Caco-2 (cell line): ENCODE data around the gene ZNF747. TPM values are rescaled to one million over a fixed set of nuclear protein-coding genes. Genes with fewer than 3 reads are reported as not detected.

ENCODE experiments used
- BruUV-seq: library from RNA; stranded (reverse); fragments of 400-500 nt; replicated peaks from 2 replicates; lab custom pipeline; 2021; lab: Mats Ljungman, UMichigan
- CTCF ChIA-PET: fragments of 300-600 bp; sonication (Branson Sonifier 250); formaldehyde crosslinking; loops from one replicate; lab custom pipeline; 2022; ENCODE audit warnings: antibody characterized with exemption; lab: Charles Lee
- POLR2A ChIA-PET: fragments of 300-600 bp; sonication (Branson Sonifier 250); formaldehyde crosslinking; loops from one replicate; lab custom pipeline; 2022; ENCODE audit warnings: antibody characterized with exemption; lab: Charles Lee
- DNase-seq, 2 experiments: peaks; one replicate each; pipeline versions ENCODE4 v3.0.0 to v3.0.0-alpha.2; 2020 to 2022
- H3K27me3 ChIP-seq: replicated peaks from 2 replicates; pipeline ENCODE4 v1.6.0; 2011; ENCODE audit warnings: low read length; ENCODE audit not compliant: control insufficient read depth, insufficient read depth
- H3K36me3 ChIP-seq: 2 replicates; pipeline ENCODE4 v1.5.1; 2011; ENCODE audit warnings: low read length; ENCODE audit not compliant: control insufficient read depth, insufficient read depth
- H3K4me1 ChIP-seq: fragments of 250-450 bp; sonication (Bioruptor Pico); 2 replicates; pipeline ENCODE4 v1.5.1; 2020; ENCODE audit warnings: mild to moderate bottlenecking
- H3K4me3 ChIP-seq: 2 replicates; pipeline ENCODE4 v1.5.1; 2011; ENCODE audit warnings: low read depth, mild to moderate bottlenecking, control low read depth, low read length
- H3K9me3 ChIP-seq: fragments of 250-450 bp; sonication (Bioruptor Pico); 2 replicates; pipeline ENCODE4 v1.5.1; 2020; ENCODE audit warnings: mild to moderate bottlenecking, moderate library complexity
- H3K27ac Mint-ChIP-seq: one replicate; pipeline ENCODE4 v1.8.0; 2022; ENCODE audit warnings: mixed read lengths; ENCODE audit not compliant: unreplicated experiment
- H3K27me3 Mint-ChIP-seq: one replicate; pipeline ENCODE4 v1.8.0; 2022; ENCODE audit warnings: mixed read lengths; ENCODE audit not compliant: insufficient read depth, unreplicated experiment
- H3K36me3 Mint-ChIP-seq: one replicate; pipeline ENCODE4 v1.8.0; 2022; ENCODE audit warnings: mild to moderate bottlenecking, mixed read lengths; ENCODE audit not compliant: insufficient read depth, unreplicated experiment
- H3K4me1 Mint-ChIP-seq: one replicate; pipeline ENCODE4 v1.8.0; 2022; ENCODE audit warnings: low read depth, mixed read lengths; ENCODE audit not compliant: unreplicated experiment
- H3K4me3 Mint-ChIP-seq: one replicate; pipeline ENCODE4 v1.8.0; 2022; ENCODE audit warnings: mild to moderate bottlenecking, moderate library complexity, mixed read lengths; ENCODE audit not compliant: unreplicated experiment
- H3K9me3 Mint-ChIP-seq: one replicate; pipeline ENCODE4 v1.8.0; 2022; ENCODE audit warnings: mixed read lengths; ENCODE audit not compliant: unreplicated experiment
- CTCF ChIP-seq, 2 experiments: fragments of 200-600 bp in 1 of 2; IDR thresholded peaks; 1 replicate in 1 of 2; 2 replicates in 1 of 2; pipeline versions ENCODE4 v1.5.1 to v1.8.0; 2011 to 2022; ENCODE audit warnings: antibody characterized with exemption in 1 of 2, control low read depth in 1 of 2, inconsistent platforms in 1 of 2, low read depth in 1 of 2, low read length in 1 of 2, mild to moderate bottlenecking in 1 of 2, moderate library complexity in 1 of 2; ENCODE audit not compliant: insufficient read depth in 1 of 2, severe bottlenecking in 1 of 2, unreplicated experiment in 1 of 2
- intact Hi-C: fragments of 100-400 bp; cut with micrococcal nuclease; formaldehyde crosslinking; loops from one replicate; pipeline ENCODE4 v1.10.0; 2022; ENCODE audit not compliant: unreplicated experiment
- total RNA-seq: library from RNA; stranded (reverse); gene quantifications from 2 replicates; pipeline ENCODE4 v1.2.3, GENCODE V29; 2022

The ZNF747 gene
- total RNA-seq, 1 experiment from 2014 or later: 8.1 TPM

- peak; percentile 79 to 86 for DNase-seq
- H3K27me3 Mint-ChIP-seq: no peaks in the 10 kb centered on the region
- H3K9me3 Mint-ChIP-seq: no peaks in the 10 kb centered on the region
- H3K36me3 ChIP-seq: no peaks in the 10 kb centered on the region; the same call in 1 of the 2 replicates
- H3K4me1 Mint-ChIP-seq: no peaks in the 10 kb centered on the region
- TF ChIP-seq CTCF (IDR thresholded peaks at IDR 0.05; ENCODE audit: insufficient read depth in 1 of 2, low read depth in 1 of 2, low read length in 1 of 2, severe bottlenecking in 1 of 2, unreplicated experiment in 1 of 2): peak; percentile 34 to 91
- intact Hi-C loops: loop anchor here (1.0 to 2.0 kb wide), 5 partner anchors 23 to 105 kb away; partner anchors contain the start of genes DCTPP1 and ZNF764
- H3K27ac Mint-ChIP-seq: peak overlapping the region; percentile 91
- peaks cover 12% of the 10 kb centered on the region for H3K36me3 Mint-ChIP-seq
- ChIA-PET POLR2A (interaction anchor here (0.6 to 2.5 kb wide), 12 partner anchors 9 to 118 kb away, joined by 3 to 26 read pairs (median 6); partner anchors contain the start of genes DCTPP1, PRR14, ZNF688 and ZNF764), CTCF (interaction anchor here (0.7 to 3.0 kb wide), 14 partner anchors 9 to 165 kb away, joined by 4 to 43 read pairs (median 6); partner anchors contain the start of genes DCTPP1, PRR14, ZNF688 and ZNF689)
- H3K4me1 ChIP-seq: peaks cover 5% of the 10 kb centered on the region; the same call in 1 of the 2 replicates
- no peaks in the 10 kb centered on the region for H3K27me3 ChIP-seq
- peak overlapping the region; percentile 80 for H3K4me3 ChIP-seq
- H3K4me3 Mint-ChIP-seq: peak overlapping the region; percentile 87
- no peaks in the 10 kb centered on the region for H3K9me3 ChIP-seq
- no TSS peak for BruUV-seq
Observed at GRCh38 chr16:30535777-30536190, 1.1 kb upstream of the ZNF747 start.

DNA sequence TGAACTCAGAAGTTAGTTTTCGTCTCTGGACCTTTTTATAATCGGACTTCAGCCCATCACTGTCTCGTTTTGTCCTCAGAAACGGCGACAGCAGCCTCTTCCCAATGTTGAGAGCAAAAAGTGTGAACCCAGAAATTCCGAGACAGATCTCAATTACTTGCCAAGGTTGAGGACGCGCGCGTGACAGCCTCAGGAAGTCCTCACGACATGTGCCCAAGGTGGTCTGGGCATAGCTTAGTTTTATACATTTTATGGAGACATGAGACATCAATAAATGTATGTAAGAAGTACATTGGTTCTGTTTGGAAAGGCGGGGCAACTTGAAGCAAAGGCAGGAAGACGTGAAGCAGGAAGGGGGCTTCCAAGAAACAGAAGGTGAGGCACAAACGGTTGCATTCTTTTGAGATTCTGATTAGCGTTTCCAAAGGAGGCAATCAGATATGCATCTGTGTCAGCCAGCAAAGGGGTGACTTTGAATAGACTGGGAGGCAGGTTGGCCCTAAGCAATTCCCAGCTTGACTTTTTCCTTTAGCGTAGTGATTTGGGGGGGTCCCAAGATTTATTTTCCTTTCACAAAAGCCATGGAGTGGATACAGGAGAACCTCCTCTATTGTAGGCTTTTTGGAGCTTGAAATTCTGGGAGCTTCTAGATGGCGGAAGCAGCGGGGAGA, 583 bp upstream of the ZNF747 start:
- intact Hi-C loops: loop anchor here (1.0 to 2.0 kb wide), 5 partner anchors 24 to 105 kb away; partner anchors contain the start of genes DCTPP1 and ZNF764
- Histone ChIP-seq H3K27me3 (no peaks in the 10 kb centered on the region), H3K9me3 (no peaks in the 10 kb centered on the region), H3K4me3 (peak overlapping the region; percentile 80), H3K4me1 (peaks cover 3% of the 10 kb centered on the region; the same call in 1 of the 2 replicates), H3K36me3 (no peaks in the 10 kb centered on the region; the same call in 1 of the 2 replicates)
- no peak for DNase-seq
- ChIA-PET CTCF (interaction anchor here (0.6 to 3.0 kb wide), 16 partner anchors 8 to 164 kb away, joined by 3 to 43 read pairs (median 5); partner anchors contain the start of genes DCTPP1, PRR14, ZNF688 and ZNF689), POLR2A (interaction anchor here (0.6 to 2.5 kb wide), 19 partner anchors 8 to 470 kb away, joined by 3 to 26 read pairs (median 5); partner anchors contain the start of genes DCTPP1, FBRS, PRR14 and ZNF688)
- H3K4me1 Mint-ChIP-seq: no peaks in the 10 kb centered on the region
- no peaks in the 10 kb centered on the region for H3K27me3 Mint-ChIP-seq
- BruUV-seq: TSS peak; percentile 93
- peaks cover 12% of the 10 kb centered on the region for H3K36me3 Mint-ChIP-seq
- no peak for TF ChIP-seq CTCF (IDR thresholded peaks at IDR 0.05; ENCODE audit: insufficient read depth in 1 of 2, low read depth in 1 of 2, low read length in 1 of 2, severe bottlenecking in 1 of 2, unreplicated experiment in 1 of 2)
- H3K9me3 Mint-ChIP-seq: no peaks in the 10 kb centered on the region
- peak overlapping the region; percentile 87 for H3K4me3 Mint-ChIP-seq
- peak overlapping the region; percentile 91 for H3K27ac Mint-ChIP-seq

DNA sequence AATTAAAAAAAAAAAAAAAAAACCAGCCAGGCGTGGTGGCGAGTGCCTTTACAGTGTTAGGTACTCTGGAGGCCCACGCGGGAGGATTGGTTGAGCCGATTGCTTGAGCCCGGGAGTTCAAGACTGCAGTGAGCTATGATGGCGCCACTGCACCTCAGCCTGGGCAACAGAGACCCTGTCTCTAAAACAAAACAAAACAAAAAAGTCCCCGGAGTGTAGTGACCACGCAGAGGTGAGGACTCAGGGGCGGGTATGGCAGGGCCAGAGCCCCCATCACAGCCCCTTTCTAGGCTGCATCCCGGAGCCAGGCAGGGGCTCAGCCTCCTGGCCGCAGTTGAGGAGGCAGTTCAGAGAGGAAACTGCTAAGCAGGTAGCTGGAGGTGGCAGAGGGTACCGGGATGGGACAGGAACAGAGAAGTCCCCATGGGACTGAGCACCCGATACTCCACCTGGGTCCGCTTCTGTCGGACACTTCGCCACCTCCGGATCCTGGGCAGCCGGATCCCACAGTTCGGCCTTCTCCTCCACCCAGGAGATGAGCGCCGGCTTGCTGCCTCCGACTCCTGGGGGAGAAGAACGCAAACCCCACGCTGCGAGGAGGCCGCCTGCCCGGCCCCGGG, 800 bp downstream of the ZNF747 start:
- no peaks in the 10 kb centered on the region for H3K27me3 Mint-ChIP-seq
- no peaks in the 10 kb centered on the region for H3K4me1 Mint-ChIP-seq
- H3K4me3 ChIP-seq: peak overlapping the region; percentile 80
- H3K36me3 Mint-ChIP-seq: peaks cover 12% of the 10 kb centered on the region
- no peaks in the 10 kb centered on the region; the same call in 1 of the 2 replicates for H3K36me3 ChIP-seq
- H3K27ac Mint-ChIP-seq: no peak overlapping the region
- no peak for TF ChIP-seq CTCF (IDR thresholded peaks at IDR 0.05; ENCODE audit: insufficient read depth in 1 of 2, low read depth in 1 of 2, low read length in 1 of 2, severe bottlenecking in 1 of 2, unreplicated experiment in 1 of 2)
- CTCF ChIA-PET: interaction anchor here (0.5 to 3.0 kb wide), 5 partner anchors 24 to 131 kb away, joined by 3 to 43 read pairs (median 14); partner anchors contain the start of genes DCTPP1, ZNF688 and ZNF764
- peak overlapping the region; percentile 87 for H3K4me3 Mint-ChIP-seq
- BruUV-seq: no TSS peak
- no peaks in the 10 kb centered on the region for H3K9me3 ChIP-seq
- POLR2A ChIA-PET: interaction anchor here (1.1 to 2.5 kb wide), 5 partner anchors 95 to 125 kb away, joined by 3 to 26 read pairs (median 5); partner anchors contain the start of genes DCTPP1 and FBRS
- H3K9me3 Mint-ChIP-seq: no peaks in the 10 kb centered on the region
- no peaks in the 10 kb centered on the region for H3K27me3 ChIP-seq
- intact Hi-C loops: loop anchor here (2.0 kb wide), 3 partner anchors 25 to 95 kb away; partner anchors contain the start of gene ZNF764
- DNase-seq: no peak
- H3K4me1 ChIP-seq: peaks cover 4% of the 10 kb centered on the region
